ENCODE results near the gene FMO1. TPM values are rescaled to one million over a fixed set of nuclear protein-coding genes. Genes with fewer than 3 reads are reported as not detected.
A peak's percentile ranks its signal among the peaks of the same experiment; 100 is the strongest.
"Not testable (repeated sequence)": the region's sequence is repeated elsewhere in the genome, so short reads cannot be mapped to it uniquely, and the experiment has no call there.

The FMO1 gene
- total and polyA plus RNA-seq, 2 of the 8 experiments (the other 6 are each of a cell fraction or from before 2014, with no cell fraction given) = 0.11 TPM; not detected in 1

GRCh38 chr1:171233183-171233582 lies 15.1 kb upstream of the FMO1 start:
- H2BK12ac ChIP-seq (ENCODE audit: low read depth, low read length) = no peak overlapping the region
- no peaks in the 10 kb centered on the region for H3K79me1 ChIP-seq (ENCODE audit: low read depth, low read length)
- H3K4me2 ChIP-seq (ENCODE audit: insufficient read depth in 1 of 2, low read depth in 2 of 2, low read length in 2 of 2) = no peak overlapping the region
- no peaks in the 10 kb centered on the region for H3K4me1 ChIP-seq (replicated peaks in 1 of 4; ENCODE audit: control insufficient read depth in 3 of 4, insufficient read depth in 4 of 4, low read length in 3 of 4)
- H2AK5ac ChIP-seq (ENCODE audit: low read depth, low read length) = no peak overlapping the region
- no peaks in the 10 kb centered on the region for H3K36me3 ChIP-seq (ENCODE audit: control insufficient read depth in 2 of 4, insufficient read depth in 4 of 4, low read length in 3 of 4)
- no peak overlapping the region for H4K91ac ChIP-seq (replicated peaks; ENCODE audit: insufficient read length, low read length)
- no peak overlapping the region for H3K4me3 ChIP-seq (ENCODE audit: extremely low read depth in 1 of 4, insufficient read depth in 2 of 4, low read depth in 3 of 4, low read length in 4 of 4)
- H3K56ac ChIP-seq (replicated peaks; ENCODE audit: insufficient read length, low read depth, low read length) = no peak overlapping the region
- no peaks in the 10 kb centered on the region for H4K20me1 ChIP-seq (replicated peaks in 1 of 2; ENCODE audit: control insufficient read depth in 1 of 2, insufficient read depth in 2 of 2, low read length in 2 of 2)
- no peak overlapping the region for H3K27ac ChIP-seq (ENCODE audit: low read depth, low read length)
- H2BK5ac ChIP-seq (ENCODE audit: low read depth, low read length) = no peak overlapping the region
- DNase-seq (ENCODE audit: low read depth in 1 of 2, low spot score in 2 of 2) = no peak
- POLR2A ChIA-PET (ENCODE audit: partially characterized antibody) = no interaction called here
- no peak overlapping the region for H3K14ac ChIP-seq (ENCODE audit: insufficient read length)
- no peak overlapping the region for H2BK20ac ChIP-seq (ENCODE audit: low read length)
- H3K27me3 ChIP-seq (replicated peaks in 1 of 4; ENCODE audit: control insufficient read depth in 3 of 4, extremely low read depth in 1 of 4, insufficient read depth in 3 of 4, low read length in 3 of 4) = no peaks in the 10 kb centered on the region
- H3K9me3 ChIP-seq (ENCODE audit: insufficient read depth in 2 of 2, low read depth in 1 of 2, low read length in 1 of 2) = no peaks in the 10 kb centered on the region
- H3K9ac ChIP-seq (replicated peaks in 1 of 4; ENCODE audit: extremely low read depth in 1 of 4, low read depth in 3 of 4, low read length in 3 of 4) = no peak overlapping the region
- H2AFZ ChIP-seq (ENCODE audit: low read length) = no peak overlapping the region
- no peak overlapping the region for H2BK15ac ChIP-seq (ENCODE audit: low read length)
- no peaks in the 10 kb centered on the region for H3K23me2 ChIP-seq (ENCODE audit: low read depth, low read length)
- H3K23ac ChIP-seq (ENCODE audit: insufficient read length) = no peak overlapping the region
- no peak overlapping the region for H3K18ac ChIP-seq (ENCODE audit: extremely low read depth, low read length)
- CTCF ChIA-PET (ENCODE audit: partially characterized antibody) = interaction anchor here (1.4 to 1.9 kb wide), 3 partner anchors 66 to 263 kb away, joined by 3 to 5 read pairs (median 4); no protein-coding TSS in a partner anchor
- TF ChIP-seq TEAD4 (IDR thresholded peaks at IDR 0.05; ENCODE audit: low read depth, low read length) (no peak), SRF (IDR thresholded peaks at IDR 0.05; ENCODE audit: low read depth, low read length) (peak; percentile 93)
- no peak overlapping the region for H2BK120ac ChIP-seq (replicated peaks; ENCODE audit: low read depth, low read length)
- FAIRE-seq = no peak
- H3K4ac ChIP-seq (replicated peaks; ENCODE audit: insufficient read length, low read depth, low read length) = no peak overlapping the region
- H3K79me2 ChIP-seq (ENCODE audit: control insufficient read depth in 1 of 2, insufficient read depth in 2 of 2, low read length in 2 of 2) = no peaks in the 10 kb centered on the region
- H4K5ac ChIP-seq (ENCODE audit: insufficient read length, low read depth, low read length) = no peak overlapping the region
- WGBS, 2 experiments (ENCODE audit: extremely low coverage in 1 of 2, insufficient coverage in 1 of 2, insufficient read length in 1 of 2, insufficient replicate concordance in 2 of 2, low coverage in 1 of 2, low lambda C conversion rate in 2 of 2, missing lambda C conversion rate in 1 of 2) = 86% methylated on average over 1 of the region's 1 CpG; no CpG with 5 or more reads in 1 of the 2 experiments
- no peak overlapping the region for H4K8ac ChIP-seq (ENCODE audit: extremely low read depth, insufficient read depth, low read length)

GRCh38 chr1:171236231-171236630 lies 12.1 kb upstream of the FMO1 start:
- H3K27me3 ChIP-seq (replicated peaks in 1 of 4; ENCODE audit: control insufficient read depth in 3 of 4, extremely low read depth in 1 of 4, insufficient read depth in 3 of 4, low read length in 3 of 4); H3K9me3 ChIP-seq (ENCODE audit: insufficient read depth in 2 of 2, low read depth in 1 of 2, low read length in 1 of 2); H2BK5ac ChIP-seq (ENCODE audit: low read depth, low read length); H2BK20ac ChIP-seq (ENCODE audit: low read length); H3K4me3 ChIP-seq (ENCODE audit: extremely low read depth in 1 of 4, insufficient read depth in 2 of 4, low read depth in 3 of 4, low read length in 4 of 4); H3K56ac ChIP-seq (replicated peaks; ENCODE audit: insufficient read length, low read depth, low read length); H3K23ac ChIP-seq (ENCODE audit: insufficient read length); H3K27ac ChIP-seq (ENCODE audit: low read depth, low read length); H2BK15ac ChIP-seq (ENCODE audit: low read length); H4K91ac ChIP-seq (replicated peaks; ENCODE audit: insufficient read length, low read length); FAIRE-seq; H3K79me2 ChIP-seq (ENCODE audit: control insufficient read depth in 1 of 2, insufficient read depth in 2 of 2, low read length in 2 of 2); H3K14ac ChIP-seq (ENCODE audit: insufficient read length); H2AFZ ChIP-seq (ENCODE audit: low read length); H3K4ac ChIP-seq (replicated peaks; ENCODE audit: insufficient read length, low read depth, low read length); H3K18ac ChIP-seq (ENCODE audit: extremely low read depth, low read length); H4K20me1 ChIP-seq (replicated peaks in 1 of 2; ENCODE audit: control insufficient read depth in 1 of 2, insufficient read depth in 2 of 2, low read length in 2 of 2); H4K8ac ChIP-seq (ENCODE audit: extremely low read depth, insufficient read depth, low read length); DNase-seq (ENCODE audit: low read depth in 1 of 2, low spot score in 2 of 2); H3K36me3 ChIP-seq (ENCODE audit: control insufficient read depth in 2 of 4, insufficient read depth in 4 of 4, low read length in 3 of 4); H3K4me2 ChIP-seq (ENCODE audit: insufficient read depth in 1 of 2, low read depth in 2 of 2, low read length in 2 of 2); H2BK120ac ChIP-seq (replicated peaks; ENCODE audit: low read depth, low read length); H3K4me1 ChIP-seq (replicated peaks in 1 of 4; ENCODE audit: control insufficient read depth in 3 of 4, insufficient read depth in 4 of 4, low read length in 3 of 4); H3K79me1 ChIP-seq (ENCODE audit: low read depth, low read length); POLR2A ChIA-PET (ENCODE audit: partially characterized antibody); H2BK12ac ChIP-seq (ENCODE audit: low read depth, low read length); H3K23me2 ChIP-seq (ENCODE audit: low read depth, low read length); H2AK5ac ChIP-seq (ENCODE audit: low read depth, low read length); H4K5ac ChIP-seq (ENCODE audit: insufficient read length, low read depth, low read length); H3K9ac ChIP-seq (replicated peaks in 1 of 4; ENCODE audit: extremely low read depth in 1 of 4, low read depth in 3 of 4, low read length in 3 of 4): not testable (repeated sequence)
- 94% methylated on average over 4 of the region's 4 CpGs; no CpG with 5 or more reads in 1 of the 2 experiments for WGBS, 2 experiments (ENCODE audit: extremely low coverage in 1 of 2, insufficient coverage in 1 of 2, insufficient read length in 1 of 2, insufficient replicate concordance in 2 of 2, low coverage in 1 of 2, low lambda C conversion rate in 2 of 2, missing lambda C conversion rate in 1 of 2)
- CTCF ChIA-PET (ENCODE audit: partially characterized antibody) = interaction anchor here (0.6 to 4.8 kb wide), 7 partner anchors 9 to 155 kb away, joined by 3 to 24 read pairs (median 6); partner anchors contain the start of gene FMO4

All from H1 (cell line).